GM18907 (cell line): ENCODE results near the gene ITGA3.

Source experiments
- ATAC-seq: cut with Tn5 transposase; IDR thresholded peaks from one replicate; pipeline ENCODE4 v1.9.1; 2021; ENCODE audit warnings: mild to moderate bottlenecking, moderate library complexity; ENCODE audit not compliant: unreplicated experiment

ITGA3 gene

DNA sequence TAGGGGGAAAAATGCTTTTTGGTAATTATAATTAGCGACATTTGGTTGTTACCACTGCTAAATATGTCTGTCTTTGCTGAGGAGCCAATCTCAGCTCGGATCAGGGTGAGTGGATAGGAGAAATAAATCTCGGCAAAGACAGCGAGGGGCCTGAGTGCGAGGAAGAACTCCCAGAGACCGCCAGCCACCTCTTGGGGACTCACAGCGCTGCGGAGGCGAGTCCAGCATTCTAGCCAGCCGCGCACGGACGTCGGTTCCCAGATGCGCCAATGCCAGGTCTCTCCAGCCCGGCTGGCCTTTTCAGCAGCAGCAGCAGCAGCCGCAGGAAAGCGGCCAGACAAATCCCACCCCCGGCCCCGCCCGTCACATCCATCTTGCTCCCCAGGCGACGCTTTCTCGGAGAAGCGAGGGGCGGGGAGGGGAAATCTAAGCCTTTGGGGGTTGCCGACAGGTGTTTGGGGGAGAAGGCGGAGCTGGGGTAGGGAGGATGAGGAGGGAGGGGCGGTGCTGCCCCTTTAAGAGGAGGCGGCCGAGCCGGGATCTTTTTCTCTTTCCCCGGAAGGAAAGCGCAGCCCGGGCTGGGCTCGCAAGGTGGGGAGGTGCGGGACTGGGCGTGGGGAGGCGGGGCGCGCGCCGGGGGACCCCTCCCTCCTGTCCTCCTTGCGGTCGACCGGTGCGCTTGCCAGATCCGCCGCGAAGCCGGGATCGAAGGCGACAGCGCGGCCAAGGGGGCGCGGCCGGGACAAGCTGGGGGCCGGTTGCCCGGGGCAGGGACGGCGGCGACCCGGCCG is at the start of gene ITGA3:
TSS of gene ITGA3 (plus strand) at position 685 of the 791 bp plus-strand sequence. CDS start 330 bp downstream, outside the sequence.
- no peak for ATAC-seq

DNA sequence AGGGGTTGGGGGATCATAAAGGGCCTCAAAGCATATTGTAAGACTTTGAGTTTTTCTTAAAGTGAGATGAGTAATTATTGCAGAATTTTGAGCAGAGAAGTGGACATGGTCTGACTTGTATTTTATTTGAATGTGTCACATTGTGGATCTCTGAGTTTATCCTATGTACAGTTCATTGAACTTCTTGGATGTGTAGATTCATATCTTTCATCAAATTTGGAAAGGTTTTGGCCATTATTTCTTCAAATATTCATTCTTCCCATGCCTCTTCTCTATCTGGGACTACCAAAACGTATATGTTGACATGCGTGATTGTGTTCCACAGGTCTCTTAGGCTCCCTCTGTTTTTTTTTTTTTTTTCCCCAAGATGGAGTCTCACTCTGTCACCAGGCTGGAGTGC is 46.6 kb upstream of the ITGA3 start:
- ATAC-seq = no peak

DNA sequence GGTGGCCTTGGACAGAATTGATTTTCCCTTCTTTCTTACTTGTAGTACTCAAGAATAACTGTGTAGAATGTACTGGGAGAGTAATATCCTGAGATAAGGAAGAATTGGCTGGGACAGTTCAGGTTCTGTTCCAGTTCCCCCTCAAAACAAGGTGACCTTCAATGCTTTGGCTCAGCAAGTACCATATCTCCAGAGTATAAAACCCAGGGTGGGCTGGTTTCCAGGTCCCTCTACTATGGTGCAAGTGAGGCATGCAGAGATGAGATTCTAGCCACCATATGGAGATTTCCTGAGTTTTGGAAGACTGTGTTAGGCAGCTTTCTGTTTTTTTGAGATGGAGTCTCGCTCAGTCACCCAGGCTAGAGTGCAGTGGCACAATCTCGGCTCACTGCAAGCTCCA is 42.8 kb upstream of the ITGA3 start:
- ATAC-seq = no peak

DNA sequence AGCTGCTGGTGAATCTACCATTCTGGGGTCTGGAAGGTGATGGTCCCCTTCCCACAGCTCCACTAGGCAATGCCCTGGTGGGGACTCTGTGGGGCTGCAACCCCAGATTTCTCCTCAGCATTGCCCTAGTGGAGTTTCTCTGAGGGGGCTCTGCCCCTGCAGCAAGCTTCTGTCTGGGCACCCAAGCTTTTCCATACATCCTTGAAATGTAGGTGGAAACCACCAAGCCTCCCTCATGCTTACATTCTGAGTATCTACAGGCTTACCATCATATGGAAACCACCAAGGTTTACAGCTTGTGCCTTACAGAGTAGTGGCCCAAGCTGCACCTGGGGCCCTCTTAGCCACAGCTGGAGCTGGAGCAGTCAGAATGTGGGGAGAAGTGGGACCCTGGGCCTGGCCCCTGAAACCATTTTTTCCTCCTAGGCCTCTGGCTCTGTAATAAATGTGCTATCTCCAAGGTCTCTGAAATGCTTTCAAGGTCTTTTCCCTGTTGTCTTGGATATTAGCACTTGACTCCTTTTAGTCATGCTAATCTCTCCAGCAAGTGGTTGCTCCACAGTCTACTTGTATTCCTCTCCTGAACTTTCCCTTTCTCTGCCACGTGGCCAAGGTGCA is 41.3 kb upstream of the ITGA3 start:
- ATAC-seq = no peak

DNA sequence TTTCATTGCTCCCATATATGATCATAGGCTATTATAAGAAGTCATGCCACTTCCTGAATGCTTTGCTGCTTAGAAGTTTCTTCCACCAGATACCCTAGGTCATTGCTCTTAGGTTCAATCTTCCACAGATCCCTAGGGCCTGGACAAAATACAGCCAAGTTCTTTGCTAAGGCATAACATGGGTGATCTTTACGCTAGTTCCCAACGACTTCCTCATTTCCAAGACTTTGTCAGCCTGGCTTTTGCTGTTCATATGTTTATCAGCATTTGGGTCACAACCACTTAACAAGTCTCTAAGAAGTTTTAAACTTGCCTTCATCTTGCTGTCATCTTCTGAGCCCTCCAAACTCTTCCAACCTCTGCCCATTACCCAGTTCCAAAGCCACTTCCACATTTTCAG is 40.8 kb upstream of the ITGA3 start:
- ATAC-seq = no peak

DNA sequence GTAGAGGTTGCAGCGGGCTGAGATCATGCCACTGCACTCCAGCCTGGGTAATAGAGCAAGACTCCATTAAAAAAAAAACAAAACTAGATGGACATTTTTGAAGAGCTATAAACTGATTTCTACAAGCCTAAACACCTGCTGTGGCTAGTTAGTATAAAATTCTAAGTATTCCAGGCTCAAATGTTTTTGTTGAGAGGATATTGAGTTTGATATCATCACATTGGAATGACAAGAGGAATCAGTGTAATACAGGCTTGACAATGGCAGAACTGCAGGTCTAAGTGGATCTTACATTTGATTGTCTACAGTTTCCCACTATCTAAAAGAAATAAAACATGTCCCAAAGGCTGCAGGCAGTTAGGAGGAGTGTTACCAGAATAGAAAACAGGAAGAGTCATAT is 37.0 kb upstream of the ITGA3 start:
- ATAC-seq = no peak

DNA sequence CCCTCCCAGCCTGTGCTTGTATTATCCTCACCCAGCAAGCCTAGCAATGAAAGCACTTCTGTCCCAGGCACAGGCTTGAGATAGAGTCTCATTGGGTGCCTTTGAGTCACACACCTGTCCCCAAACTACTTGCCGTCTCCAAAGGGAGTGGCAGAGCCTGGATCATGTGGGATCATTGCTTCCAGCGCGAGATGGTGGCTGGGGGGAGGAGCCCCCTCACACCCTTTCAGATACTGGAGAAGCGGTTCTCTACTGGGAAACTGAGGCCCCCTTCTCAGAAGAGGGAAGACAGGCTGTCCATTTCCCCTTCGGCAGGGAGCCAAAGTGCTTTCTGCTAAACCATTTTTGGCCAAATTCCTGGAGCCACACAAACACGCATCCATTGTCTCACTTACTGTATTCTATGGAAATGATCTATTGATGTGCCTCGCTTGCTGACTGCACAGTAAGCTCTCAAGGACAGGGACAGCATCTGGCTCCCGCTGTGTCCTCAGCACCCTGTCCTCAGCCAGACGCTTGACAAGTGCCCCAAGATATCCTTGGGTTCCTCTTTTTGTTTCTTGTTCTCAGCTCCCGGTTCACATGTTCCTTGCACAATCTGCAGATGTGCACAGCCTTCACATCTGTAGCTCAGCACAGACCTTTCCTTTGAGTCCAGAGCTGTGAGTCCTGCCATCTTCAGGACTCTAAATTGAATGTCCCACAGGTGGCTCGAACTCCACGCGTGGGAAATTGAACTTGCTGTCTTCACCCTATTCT is 34.9 kb upstream of the ITGA3 start:
- no peak for ATAC-seq

DNA sequence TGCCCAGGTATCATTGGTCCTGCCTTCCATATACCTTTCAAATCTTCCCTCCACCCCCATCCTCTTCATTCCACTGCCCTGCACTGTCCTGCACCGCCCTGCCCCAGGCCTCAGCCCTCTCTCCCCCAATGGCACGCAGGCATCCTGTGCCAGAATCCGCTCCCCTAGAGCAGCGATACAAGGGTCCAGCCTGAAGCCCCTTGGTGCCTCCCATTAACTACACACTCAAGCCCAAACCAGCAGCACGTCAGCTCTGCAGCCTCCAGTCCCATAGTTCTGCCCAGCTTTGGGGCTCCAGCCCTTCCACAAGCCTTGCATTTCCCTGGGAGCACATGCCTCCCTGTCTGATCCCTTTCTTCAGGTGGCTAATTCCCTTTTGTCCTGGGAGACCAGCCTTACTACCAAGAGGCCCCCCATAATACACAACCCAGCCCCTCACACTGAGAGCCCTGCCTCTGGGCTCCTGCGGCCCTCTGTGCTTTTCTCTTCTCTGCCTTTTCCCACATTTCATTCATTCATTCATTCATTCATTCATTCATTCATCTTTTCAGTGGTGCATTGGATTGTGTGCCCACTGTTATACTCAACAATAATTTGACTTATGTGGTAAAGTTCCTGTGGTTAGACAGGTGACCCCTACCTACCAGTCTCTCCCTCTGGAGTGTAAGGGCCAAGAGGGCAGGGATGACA is 34.1 kb upstream of the ITGA3 start:
- ATAC-seq = no peak

DNA sequence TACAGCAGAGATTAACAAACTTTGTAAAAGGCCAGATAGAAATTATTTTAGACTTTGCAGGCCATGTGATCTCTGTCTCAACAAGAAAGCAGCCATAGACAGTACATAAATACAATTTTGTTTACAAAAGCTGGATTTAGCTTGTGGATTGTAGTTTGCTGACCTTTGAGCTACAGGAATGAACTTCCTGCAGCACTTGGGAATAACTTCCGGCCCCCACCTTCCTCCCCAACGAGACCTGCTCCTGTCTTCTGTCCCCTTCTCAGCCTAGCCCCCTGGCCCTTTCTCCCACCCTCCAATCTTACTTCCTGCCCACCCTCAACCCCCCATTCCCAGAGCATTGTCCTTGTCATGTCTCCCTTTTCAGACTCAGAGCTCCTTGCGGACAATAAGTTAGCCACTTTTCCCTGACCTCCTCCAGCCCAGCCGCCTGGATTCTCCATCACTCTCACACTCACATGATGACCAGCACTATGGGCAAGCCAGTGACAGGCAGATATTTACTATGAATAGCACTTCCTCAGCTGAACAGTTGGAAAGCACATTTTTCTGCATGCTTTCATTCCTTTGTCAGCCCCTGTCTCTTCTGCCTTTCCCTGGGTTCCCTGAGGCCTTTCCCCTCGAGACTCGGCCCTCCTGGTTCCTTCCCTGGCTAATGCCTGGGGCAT is 33.3 kb upstream of the ITGA3 start:
- ATAC-seq = no peak

DNA sequence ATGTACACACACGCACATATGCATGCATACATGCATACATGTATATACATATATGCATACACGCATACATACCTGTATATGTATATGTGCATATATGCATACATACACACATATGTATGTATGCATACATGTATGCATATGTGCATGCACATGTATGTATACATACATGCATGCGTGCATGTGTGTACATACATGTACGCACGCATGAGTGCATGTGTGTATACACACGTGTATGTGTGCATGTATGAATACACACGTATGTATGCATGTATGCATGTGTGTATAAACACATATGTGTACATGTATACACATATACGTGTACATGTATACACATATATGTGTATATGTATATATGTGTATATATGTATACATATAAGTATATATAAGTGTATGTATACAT is 32.4 kb upstream of the ITGA3 start:
- ATAC-seq = no peak

DNA sequence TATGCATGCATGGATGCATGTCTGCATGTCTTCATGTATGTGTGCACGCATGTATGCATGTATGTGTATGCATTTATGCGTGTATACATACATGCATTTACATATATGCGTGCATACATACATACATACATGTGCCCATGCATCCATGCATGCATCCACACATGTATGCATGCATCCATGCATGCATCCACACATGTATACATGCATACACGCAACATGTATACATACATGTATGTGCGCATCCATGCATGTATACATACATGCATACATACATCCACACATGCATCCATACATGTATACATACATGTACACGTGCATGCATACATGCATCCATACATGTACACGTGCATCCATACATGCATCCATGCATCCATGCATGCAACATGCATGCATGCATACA is 31.1 kb upstream of the ITGA3 start:
- no peak for ATAC-seq

DNA sequence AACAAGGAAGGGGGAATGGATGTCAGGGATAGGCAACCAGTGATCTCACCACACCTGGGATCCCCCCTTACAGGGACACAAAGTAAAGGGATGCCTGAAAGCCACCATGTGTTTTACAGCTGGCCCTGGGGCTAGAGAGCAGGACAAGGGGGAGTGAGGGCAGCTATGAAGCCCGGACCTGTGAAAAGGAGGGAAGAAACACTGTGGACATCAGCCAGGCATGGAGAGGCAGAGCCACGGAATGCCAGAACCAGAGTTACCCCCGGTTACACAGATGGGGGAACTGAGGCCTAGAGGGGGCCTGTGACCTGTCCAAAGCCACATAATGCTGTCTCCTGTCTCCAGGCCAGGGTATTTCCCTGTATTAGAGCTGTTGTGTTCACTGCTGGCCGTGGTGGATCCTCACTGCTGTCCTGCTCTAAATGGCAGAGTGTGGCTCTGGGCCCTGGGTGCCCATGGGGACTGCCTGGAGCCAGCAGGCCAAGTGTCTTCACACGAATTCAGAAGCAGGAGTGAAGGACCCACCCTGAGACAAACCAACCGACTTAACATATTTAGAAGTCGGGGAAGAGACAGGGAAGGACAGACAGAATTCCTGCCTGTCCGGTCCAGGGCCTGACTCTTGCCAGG is 29.7 kb upstream of the ITGA3 start:
- ATAC-seq = no peak

DNA sequence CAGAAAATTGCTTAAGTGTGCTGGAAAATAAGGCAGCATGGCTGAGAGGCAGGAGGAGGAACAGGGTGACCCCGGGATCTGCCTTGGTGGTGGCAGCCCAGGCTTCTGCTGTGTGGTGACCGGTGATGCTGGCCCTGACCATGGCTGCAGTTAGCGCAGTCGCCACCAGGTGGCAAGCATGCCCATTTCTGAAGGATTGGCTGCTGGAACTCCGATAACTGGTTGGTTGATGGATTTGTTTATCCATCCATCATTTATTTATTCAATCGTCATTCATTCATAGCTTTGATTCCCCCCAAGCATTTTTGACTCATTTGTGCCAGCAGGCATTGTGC is 29.1 kb upstream of the ITGA3 start:
- no peak for ATAC-seq

DNA sequence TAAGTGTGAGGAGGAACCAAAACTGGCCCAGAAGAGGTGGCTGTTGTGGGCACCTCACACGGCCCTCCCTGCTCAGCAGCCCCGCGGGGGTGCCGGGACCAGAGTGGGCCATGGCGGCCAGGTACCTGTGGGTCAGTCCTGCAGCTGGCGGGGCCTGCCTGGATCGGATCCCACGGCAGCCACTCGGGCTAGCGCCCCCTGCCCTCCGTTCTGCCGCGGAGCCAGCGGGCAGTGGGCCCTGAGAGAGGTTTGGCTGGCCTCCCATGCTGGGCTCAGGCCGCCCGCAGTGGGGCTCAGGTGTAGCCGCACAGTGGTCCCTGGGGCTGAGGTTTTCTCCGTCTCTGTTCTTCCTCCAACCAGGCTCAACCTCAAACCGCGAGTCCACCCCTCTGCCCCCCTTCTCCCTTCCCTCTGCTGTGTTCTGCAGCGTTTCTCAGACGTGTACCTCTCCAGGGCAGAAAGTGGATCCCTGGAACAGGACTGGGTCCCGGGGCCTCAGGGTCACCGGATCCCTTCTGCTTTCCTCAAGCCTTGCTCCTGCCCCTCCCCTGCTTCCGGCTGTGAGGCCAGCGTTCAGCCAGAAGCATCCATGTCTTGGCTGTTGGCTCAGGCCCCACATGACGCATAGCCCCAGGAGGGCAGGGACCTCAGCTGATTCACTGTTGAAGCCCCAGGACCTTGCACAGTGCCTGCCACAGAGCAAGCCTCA is 28.6 kb upstream of the ITGA3 start:
- ATAC-seq = no peak

DNA sequence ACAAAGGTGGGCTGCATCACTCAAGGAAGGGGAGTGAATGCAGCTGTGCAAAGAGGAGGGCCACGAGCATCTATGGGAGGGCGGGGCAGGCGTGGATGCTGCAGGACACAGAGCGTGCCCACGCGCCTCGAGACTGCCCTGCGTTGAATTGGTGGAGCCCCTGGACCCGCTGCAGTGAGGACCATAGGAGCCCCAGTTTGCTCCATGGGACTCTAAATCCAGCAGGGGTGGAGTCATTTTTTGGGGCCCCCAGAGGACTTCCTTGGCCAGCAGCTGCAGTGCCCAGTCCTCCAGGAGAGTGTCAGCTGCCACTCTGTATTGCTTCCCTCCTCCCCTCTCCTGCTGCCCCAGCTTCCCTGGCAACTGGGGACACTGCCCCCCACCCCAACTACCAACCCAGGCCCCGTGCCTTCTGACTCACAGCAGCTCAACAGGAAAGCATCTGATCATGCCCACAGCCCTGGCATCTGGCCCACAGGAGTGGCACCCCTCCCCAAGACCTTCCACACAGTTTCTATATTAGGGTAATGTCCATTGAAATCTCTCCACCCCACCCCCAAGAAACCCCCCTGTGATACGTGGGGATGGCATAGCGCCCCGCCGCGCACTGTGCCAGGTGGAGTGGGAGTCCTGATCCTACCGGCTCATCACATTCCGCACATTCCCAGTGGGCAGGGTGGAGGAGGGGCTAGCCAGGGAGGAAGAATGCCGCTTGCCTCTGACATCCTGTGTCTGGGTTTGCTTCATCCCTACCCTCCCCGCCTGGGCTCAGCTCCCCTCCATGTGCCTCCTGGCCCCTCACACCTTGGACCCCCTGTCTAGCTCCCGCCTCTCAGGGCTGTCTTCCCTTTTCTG is 27.8 kb upstream of the ITGA3 start:
- ATAC-seq = no peak

DNA sequence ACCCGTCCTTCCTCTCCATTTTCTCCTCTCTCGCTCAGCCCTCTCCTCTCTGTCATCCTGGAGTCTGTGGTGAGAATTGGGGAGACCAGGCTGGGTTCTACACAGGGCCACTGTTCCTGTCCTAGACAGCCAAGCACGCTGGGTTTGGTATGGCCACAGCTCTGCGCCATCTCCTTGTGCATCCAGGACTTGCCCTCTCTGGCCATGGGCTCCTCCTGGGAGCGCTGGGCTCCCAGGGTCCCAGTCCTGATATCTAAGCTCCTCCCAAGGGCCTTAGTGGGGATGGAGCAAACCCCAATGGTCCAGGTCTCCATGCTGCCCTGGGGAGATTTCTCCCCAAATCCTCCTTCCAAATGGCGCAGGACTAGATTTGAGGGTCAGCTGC is 27.2 kb upstream of the ITGA3 start:
- ATAC-seq = no peak

DNA sequence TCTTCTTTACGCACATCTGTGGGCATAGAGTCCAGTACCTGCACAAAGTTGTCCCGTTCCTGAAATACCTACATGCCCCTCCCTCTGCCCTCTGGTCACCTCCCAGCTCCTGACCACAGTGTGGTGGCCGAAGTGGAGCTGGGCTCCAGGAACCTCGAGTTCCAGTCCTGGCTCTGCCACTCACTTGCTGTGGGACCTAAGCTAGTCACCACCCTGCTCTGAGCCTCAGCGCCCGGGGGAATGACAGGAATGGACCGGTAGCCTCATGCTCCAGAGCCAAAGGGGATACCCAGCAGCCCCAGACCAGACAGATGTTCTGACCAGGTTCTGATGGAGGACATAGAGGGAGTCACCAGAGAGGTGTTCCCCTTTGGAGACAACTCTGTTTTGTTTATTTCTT is 26.7 kb upstream of the ITGA3 start:
- no peak for ATAC-seq

DNA sequence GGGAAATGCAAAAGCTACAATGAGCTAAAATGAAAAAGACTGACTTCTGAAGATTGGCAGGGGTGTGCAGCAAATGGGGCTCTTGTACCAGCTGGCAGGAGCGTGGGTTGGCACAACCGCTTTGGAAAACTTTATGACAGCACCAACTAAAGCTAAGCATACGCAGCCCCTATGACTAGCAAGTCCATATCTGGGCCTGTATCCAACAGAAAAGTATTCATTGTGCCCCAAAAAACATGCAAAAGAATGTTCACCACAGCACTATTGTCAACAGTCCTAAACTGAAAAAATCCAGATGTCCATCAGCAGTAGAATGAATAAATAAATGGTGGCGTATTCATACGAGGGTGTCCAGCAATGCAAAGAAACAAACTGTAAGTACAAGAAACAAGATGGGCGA is 22.6 kb upstream of the ITGA3 start:
- no peak for ATAC-seq
